Activated CD8-positive, alpha-beta memory T cell treated with anti-CD3 and anti-CD28 coated beads, Interleukin-2, amount 50 U/mL, for 24 hours (primary cell): ENCODE data around the gene TSHZ2.

Source experiments
- DNase-seq: peaks from one replicate; pipeline ENCODE4 v3.0.0-alpha.2; 2020; ENCODE audit errors: extremely low read depth

TSHZ2 gene

GRCh38 chr20:53068241-53068640 lies 96.1 kb downstream of the TSHZ2 start:
- DNase-seq = no peak

DNA sequence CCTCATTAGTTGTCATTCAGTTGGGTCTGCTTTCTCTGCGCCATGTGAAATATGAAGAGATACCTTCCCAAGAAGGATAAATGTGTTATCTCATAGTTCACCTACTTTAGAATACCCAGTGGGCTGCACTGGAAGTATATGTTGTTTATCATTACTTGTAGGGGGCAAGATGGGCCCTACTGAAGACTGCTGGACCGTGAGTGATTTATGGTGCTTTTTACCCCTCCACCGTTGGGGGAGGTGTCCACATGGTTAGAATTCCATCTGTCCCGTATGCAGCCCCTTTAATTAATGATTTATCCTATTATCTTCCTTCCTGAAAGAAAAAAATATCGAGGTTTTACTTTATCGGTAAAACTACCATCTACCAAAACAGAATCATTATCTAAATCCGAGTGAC lies 97.0 kb downstream of the TSHZ2 start:
- no peak for DNase-seq

- DNase-seq = no peak
Observed at GRCh38 chr20:53070224-53070623, 98.1 kb downstream of the TSHZ2 start.

DNA sequence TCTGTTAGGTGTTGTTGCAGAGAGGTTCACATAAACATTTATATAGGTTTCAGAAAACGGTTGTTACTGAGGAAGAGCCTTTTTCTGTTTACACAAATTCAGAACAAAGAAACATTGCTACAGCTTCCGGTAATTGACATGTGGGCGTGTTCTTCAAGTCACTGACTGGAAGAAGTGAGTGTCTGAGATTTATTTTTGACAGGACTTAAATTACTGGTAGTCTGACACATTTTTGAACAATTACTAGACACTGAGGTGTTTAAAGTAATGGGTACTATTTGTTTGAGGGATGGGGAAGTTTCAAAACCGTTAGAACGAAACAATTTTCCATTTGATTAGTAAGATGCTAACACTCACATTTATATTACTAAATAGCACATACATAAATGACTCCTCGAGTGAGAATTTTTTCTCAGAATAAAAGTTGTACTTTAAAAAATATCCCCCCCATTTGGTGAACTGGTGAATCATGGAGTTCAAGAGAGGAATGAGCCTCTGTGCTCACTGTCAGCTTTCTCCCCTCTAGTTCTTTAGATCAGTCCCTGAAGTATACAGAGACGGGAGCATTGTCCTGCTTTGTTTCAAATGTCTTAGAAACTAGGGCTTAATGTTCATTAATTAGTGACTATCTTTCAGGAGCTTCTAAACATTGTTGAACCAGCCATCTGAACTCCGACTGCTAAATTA lies 98.7 kb downstream of the TSHZ2 start:
- DNase-seq = no peak

- DNase-seq = no peak
Observed at GRCh38 chr20:53071833-53072232, 99.7 kb downstream of the TSHZ2 start.

- DNase-seq = no peak
Observed at GRCh38 chr20:53072923-53073579, 100.9 kb downstream of the TSHZ2 start.

GRCh38 chr20:53073636-53074415 lies 101.7 kb downstream of the TSHZ2 start:
- no peak for DNase-seq

DNA sequence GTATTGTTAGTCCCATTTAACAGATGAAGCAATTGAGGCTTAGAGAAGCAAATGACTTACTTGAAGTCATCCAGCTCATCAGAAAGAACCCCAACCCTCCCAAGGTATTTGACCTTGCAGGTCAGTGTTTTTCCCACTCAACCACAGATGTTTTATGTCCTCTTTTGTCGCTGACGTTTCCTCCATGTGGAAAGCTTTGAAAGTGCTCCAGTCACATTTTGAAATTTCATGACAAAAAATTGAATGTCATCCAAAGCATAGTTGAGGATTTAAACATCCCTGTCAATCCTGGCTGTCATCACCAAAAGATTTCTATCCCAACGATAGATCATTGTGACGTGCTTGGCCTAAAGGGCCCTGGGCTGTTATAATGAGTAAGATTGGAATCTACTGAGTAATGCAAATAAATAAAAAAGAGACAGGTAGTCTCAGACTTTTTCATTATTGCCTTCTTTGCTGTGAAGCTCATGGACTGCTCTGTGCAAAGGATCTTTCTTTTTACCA lies 102.7 kb downstream of the TSHZ2 start:
- no peak for DNase-seq

- no peak for DNase-seq
Observed at GRCh38 chr20:53076668-53077067, 104.5 kb downstream of the TSHZ2 start.

DNA sequence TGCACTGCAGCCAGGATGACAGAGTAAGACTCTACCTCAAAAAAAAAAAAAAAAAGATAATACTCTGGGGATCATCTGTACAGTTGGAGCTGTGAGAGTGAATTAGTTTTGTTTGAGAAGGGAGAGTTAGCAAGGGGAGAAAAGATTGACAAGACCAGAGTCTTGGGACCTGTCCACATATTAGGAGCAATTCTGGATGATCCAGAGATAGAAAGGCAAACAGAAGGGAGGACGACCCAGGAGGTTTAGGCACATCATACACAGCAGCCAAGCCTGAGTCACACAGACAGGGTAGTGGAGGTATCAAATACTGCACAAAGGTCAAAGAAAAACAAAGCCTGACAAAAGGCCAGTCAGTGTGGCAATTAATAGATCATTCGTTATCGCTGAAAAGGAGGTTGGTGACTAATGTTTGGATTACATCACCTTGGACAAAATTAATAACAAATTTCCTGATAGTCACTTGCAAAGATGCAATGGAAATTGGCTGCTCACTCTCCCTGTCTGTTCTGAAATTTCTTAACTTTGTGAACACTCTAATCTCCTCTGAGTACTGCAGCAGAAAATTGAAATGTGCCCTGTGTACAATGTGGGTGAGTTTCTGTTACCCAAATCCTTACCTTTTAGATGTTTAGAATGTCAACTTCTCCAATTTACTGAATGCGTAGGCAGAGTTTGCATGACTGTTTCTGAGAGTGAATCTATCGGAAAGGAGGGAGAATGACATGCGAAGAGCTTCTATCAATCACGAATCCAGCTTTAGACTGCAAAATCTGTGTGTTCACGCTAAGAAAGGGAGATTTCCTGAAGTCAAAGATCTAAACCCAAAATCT lies 105.4 kb downstream of the TSHZ2 start:
- DNase-seq = no peak

- no peak for DNase-seq
Observed at GRCh38 chr20:53078761-53079160, 106.6 kb downstream of the TSHZ2 start.

GRCh38 chr20:53079261-53079691 lies 107.1 kb downstream of the TSHZ2 start:
- no peak for DNase-seq

DNA sequence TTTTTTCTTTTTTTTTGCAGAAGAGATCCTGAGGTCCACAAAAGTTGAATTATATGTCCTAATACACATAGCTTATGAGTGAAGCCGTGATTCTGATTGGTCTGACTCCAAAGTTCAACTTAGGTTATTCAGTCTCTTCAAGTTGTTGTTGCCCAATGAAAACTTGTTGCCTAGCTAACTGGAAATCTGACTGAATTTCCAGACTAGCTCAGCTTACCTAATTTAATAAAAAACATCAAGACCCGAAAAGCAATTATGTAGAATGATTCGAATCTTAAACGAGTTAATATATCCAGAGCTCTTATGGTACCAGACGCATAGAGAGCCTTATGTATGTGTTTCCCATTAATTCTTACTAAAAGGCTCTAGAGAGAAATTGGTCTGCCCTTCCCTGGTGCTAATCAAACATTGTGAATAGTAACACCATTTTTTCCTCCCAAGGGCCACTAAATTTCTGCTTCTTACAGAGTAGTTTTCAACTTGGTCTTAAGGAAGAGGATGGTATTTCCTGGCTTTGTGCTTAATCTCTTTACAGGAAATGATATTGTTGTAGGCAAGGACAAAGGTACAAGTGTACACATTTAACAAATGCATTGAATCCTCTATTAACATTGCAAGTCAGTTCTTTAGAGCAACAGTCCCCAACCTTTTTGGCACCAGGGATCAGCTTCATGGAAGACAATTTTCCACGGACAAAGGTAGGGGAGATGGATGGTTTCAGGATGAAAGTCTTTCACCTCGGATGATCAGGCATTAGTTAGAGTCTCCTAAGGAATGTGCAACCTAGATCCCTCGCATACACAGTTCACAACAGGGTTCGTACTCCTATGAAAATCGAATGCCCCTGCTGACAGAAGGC lies 107.9 kb downstream of the TSHZ2 start:
- no peak for DNase-seq

DNA sequence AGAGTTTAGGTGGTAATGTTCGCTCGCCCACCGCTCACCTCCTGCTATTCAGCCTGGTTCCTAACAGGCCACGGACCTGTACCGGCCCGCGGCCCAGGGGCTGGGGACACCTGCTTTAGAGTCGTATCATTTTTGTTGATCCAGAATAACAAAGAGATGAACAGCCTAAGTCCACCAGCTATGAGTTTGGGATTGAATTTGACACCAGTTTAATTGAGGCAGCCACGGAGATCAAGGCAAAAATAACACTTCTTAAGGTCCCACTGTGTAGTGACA lies 108.5 kb downstream of the TSHZ2 start:
- no peak for DNase-seq

- no peak for DNase-seq
Observed at GRCh38 chr20:53080969-53081871, 109.1 kb downstream of the TSHZ2 start.

GRCh38 chr20:53081916-53082863 lies 110.0 kb downstream of the TSHZ2 start:
- DNase-seq = no peak

GRCh38 chr20:53083411-53083810 lies 111.3 kb downstream of the TSHZ2 start:
- no peak for DNase-seq

DNA sequence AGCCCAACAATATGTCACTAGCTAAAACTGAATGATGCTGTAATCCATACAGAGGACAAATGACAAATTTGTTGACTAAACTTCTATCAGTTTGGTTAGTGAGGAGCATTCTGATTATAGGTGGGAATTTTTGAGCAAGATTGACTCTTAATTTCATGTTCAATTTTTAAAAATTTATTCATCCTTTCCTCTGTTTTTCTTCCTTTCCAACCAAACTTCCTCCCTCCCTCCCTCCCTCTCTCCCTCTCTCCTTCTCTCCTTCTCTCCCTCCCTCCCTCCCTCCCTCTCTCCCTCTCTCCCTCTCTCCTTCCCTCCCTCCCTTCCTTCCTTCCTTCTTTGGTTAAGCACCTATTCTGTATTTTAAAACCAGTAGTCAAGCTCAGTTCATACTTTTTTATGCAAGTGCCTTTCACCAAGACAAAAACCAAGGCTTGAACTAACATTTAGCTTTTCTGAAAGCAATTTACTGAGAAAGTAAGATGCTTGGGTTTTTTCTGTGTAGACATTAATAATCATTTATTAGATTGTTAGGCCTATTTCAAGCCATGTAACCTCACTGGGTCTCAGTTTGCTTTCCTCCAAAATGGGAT lies 112.3 kb downstream of the TSHZ2 start:
- no peak for DNase-seq
